HUES48 (cell line): Measurements from ENCODE around the gene UNC119B.

Experiments
- H3K27ac ChIP-seq: one replicate; pipeline ENCODE4 v1.7.0; 2013; ENCODE audit warnings: low read depth, low read length, inconsistent platforms
- H3K27me3 ChIP-seq: 2 replicates; pipeline ENCODE4 v1.6.1; 2013; ENCODE audit warnings: mild to moderate bottlenecking, low read length; ENCODE audit not compliant: control insufficient read depth, insufficient read depth
- H3K36me3 ChIP-seq: 2 replicates; pipeline ENCODE4 v1.6.1; 2013; ENCODE audit warnings: low read length; ENCODE audit not compliant: control insufficient read depth, insufficient read depth
- H3K4me1 ChIP-seq: 2 replicates; pipeline ENCODE4 v1.6.1; 2013; ENCODE audit warnings: mild to moderate bottlenecking, low read length; ENCODE audit not compliant: control insufficient read depth, insufficient read depth
- H3K4me3 ChIP-seq: 2 replicates; pipeline ENCODE4 v1.5.1; 2013; ENCODE audit warnings: mild to moderate bottlenecking, low read depth, low read length
- H3K9ac ChIP-seq: 2 replicates; pipeline ENCODE4 v1.6.1; 2013; ENCODE audit warnings: mild to moderate bottlenecking, low read depth, low read length, moderate library complexity
- H3K9me3 ChIP-seq: 2 replicates; pipeline ENCODE4 v1.6.1; 2013; ENCODE audit warnings: low read length; ENCODE audit not compliant: control insufficient read depth, insufficient read depth

Gene UNC119B

GRCh38 chr12:120734210-120734609 lies 24.0 kb downstream of the UNC119B start:
- Histone ChIP-seq H3K36me3 (no peaks in the 10 kb centered on the region), H3K4me1 (no peaks in the 10 kb centered on the region), H3K9me3 (no peaks in the 10 kb centered on the region), H3K27ac (no peak overlapping the region), H3K27me3 (no peaks in the 10 kb centered on the region), H3K9ac (no peak overlapping the region), H3K4me3 (no peak overlapping the region)

- Histone ChIP-seq H3K4me3 (no peak overlapping the region), H3K4me1 (no peaks in the 10 kb centered on the region), H3K9me3 (no peaks in the 10 kb centered on the region), H3K27ac (no peak overlapping the region), H3K36me3 (no peaks in the 10 kb centered on the region), H3K27me3 (no peaks in the 10 kb centered on the region), H3K9ac (no peak overlapping the region)
Measured at GRCh38 chr12:120735181-120735580, 24.9 kb downstream of the UNC119B start.

GRCh38 chr12:120736404-120737331 lies 26.4 kb downstream of the UNC119B start:
- no peak overlapping the region for H3K4me3 ChIP-seq
- no peak overlapping the region for H3K27ac ChIP-seq
- H3K9me3 ChIP-seq: no peaks in the 10 kb centered on the region
- H3K4me1 ChIP-seq: no peaks in the 10 kb centered on the region
- no peaks in the 10 kb centered on the region for H3K27me3 ChIP-seq
- H3K9ac ChIP-seq: no peak overlapping the region
- no peaks in the 10 kb centered on the region for H3K36me3 ChIP-seq

GRCh38 chr12:120737557-120738251 lies 27.4 kb downstream of the UNC119B start:
- Histone ChIP-seq H3K9me3 (no peaks in the 10 kb centered on the region), H3K4me1 (no peaks in the 10 kb centered on the region), H3K27ac (no peak overlapping the region), H3K9ac (no peak overlapping the region), H3K27me3 (no peaks in the 10 kb centered on the region), H3K36me3 (no peaks in the 10 kb centered on the region), H3K4me3 (no peak overlapping the region)

- Histone ChIP-seq H3K9me3 (no peaks in the 10 kb centered on the region), H3K27ac (no peak overlapping the region), H3K27me3 (no peaks in the 10 kb centered on the region), H3K36me3 (no peaks in the 10 kb centered on the region), H3K9ac (no peak overlapping the region), H3K4me1 (no peaks in the 10 kb centered on the region), H3K4me3 (no peak overlapping the region)
Measured at GRCh38 chr12:120738252-120739030, 28.2 kb downstream of the UNC119B start.

- no peaks in the 10 kb centered on the region for H3K4me1 ChIP-seq
- H3K9me3 ChIP-seq: no peaks in the 10 kb centered on the region
- H3K4me3 ChIP-seq: no peak overlapping the region
- no peak overlapping the region for H3K9ac ChIP-seq
- no peak overlapping the region for H3K27ac ChIP-seq
- H3K27me3 ChIP-seq: no peaks in the 10 kb centered on the region
- no peaks in the 10 kb centered on the region for H3K36me3 ChIP-seq
Measured at GRCh38 chr12:120739031-120739762, 28.9 kb downstream of the UNC119B start.

GRCh38 chr12:120739821-120740613 lies 29.8 kb downstream of the UNC119B start:
- Histone ChIP-seq H3K36me3 (no peaks in the 10 kb centered on the region), H3K9me3 (no peaks in the 10 kb centered on the region), H3K27me3 (no peaks in the 10 kb centered on the region), H3K4me1 (no peaks in the 10 kb centered on the region), H3K27ac (no peak overlapping the region), H3K4me3 (no peak overlapping the region), H3K9ac (no peak overlapping the region)

- no peak overlapping the region for H3K9ac ChIP-seq
- no peak overlapping the region for H3K27ac ChIP-seq
- H3K36me3 ChIP-seq: no peaks in the 10 kb centered on the region
- H3K9me3 ChIP-seq: no peaks in the 10 kb centered on the region
- no peaks in the 10 kb centered on the region for H3K27me3 ChIP-seq
- H3K4me3 ChIP-seq: no peak overlapping the region
- H3K4me1 ChIP-seq: no peaks in the 10 kb centered on the region
Measured at GRCh38 chr12:120740871-120741270, 30.6 kb downstream of the UNC119B start.

- Histone ChIP-seq H3K4me3 (no peak overlapping the region), H3K27ac (no peak overlapping the region), H3K4me1 (no peaks in the 10 kb centered on the region), H3K9ac (no peak overlapping the region), H3K27me3 (no peaks in the 10 kb centered on the region), H3K9me3 (no peaks in the 10 kb centered on the region), H3K36me3 (no peaks in the 10 kb centered on the region)
Measured at GRCh38 chr12:120741476-120742421, 31.5 kb downstream of the UNC119B start.
